Measurements from ENCODE around the gene TRA2B.

Gene TRA2B

GRCh38 chr3:185949515-185949914 lies 11.7 kb upstream of the TRA2B start:
- DNase-seq: no peak

GRCh38 chr3:185948292-185948691 lies 10.5 kb upstream of the TRA2B start:
- no peak for DNase-seq

- no peak for DNase-seq
These were observed 5.9 kb upstream of the TRA2B start for GRCh38 chr3:185943760-185944106.

GRCh38 chr3:185942907-185943759 lies 5.3 kb upstream of the TRA2B start:
- peak; percentile 80 for DNase-seq

- no peak for DNase-seq
These were observed 4.6 kb upstream of the TRA2B start for GRCh38 chr3:185942396-185942795.

GRCh38 chr3:185940951-185941350 lies 3.1 kb upstream of the TRA2B start:
- DNase-seq: no peak

GRCh38 chr3:185939721-185940120 lies 1.9 kb upstream of the TRA2B start:
- no peak for DNase-seq

GRCh38 chr3:185936814-185937688 lies 763 bp downstream of the TRA2B start:
- DNase-seq: peak; percentile 85

- no peak for DNase-seq
These were observed 1.6 kb downstream of the TRA2B start for GRCh38 chr3:185936273-185936629.

GRCh38 chr3:185935465-185936272 lies 2.1 kb downstream of the TRA2B start:
- DNase-seq: no peak

GRCh38 chr3:185934767-185935464 lies 2.9 kb downstream of the TRA2B start:
- no peak for DNase-seq

- no peak for DNase-seq
These were observed 3.6 kb downstream of the TRA2B start for GRCh38 chr3:185934174-185934557.

GRCh38 chr3:185933374-185934173 lies 4.2 kb downstream of the TRA2B start:
- no peak for DNase-seq

GRCh38 chr3:185931777-185932612 lies 5.8 kb downstream of the TRA2B start:
- no peak for DNase-seq

GRCh38 chr3:185930393-185931107 lies 7.3 kb downstream of the TRA2B start:
- no peak for DNase-seq

- no peak for DNase-seq
These were observed 8.3 kb downstream of the TRA2B start for GRCh38 chr3:185929192-185930151.

- DNase-seq: no peak
These were observed 9.3 kb downstream of the TRA2B start for GRCh38 chr3:185928496-185928895.

- no peak for DNase-seq
These were observed 10.2 kb downstream of the TRA2B start for GRCh38 chr3:185927501-185928200.

All from stimulated activated CD4-positive, alpha-beta T cell treated with anti-CD3 and anti-CD28 coated beads, Interleukin-12 subunit alpha, Interleukin-12 subunit beta, amount 100 ng/mL, for 4 hours (primary cell).